ENCODE measurements around the gene PHF21A. TPM values are rescaled to one million over a fixed set of nuclear protein-coding genes. Genes with fewer than 3 reads are reported as not detected.

PHF21A gene
- total RNA-seq, 2 donors from 2014 or later, result 27.6 to 35.5 TPM

DNA sequence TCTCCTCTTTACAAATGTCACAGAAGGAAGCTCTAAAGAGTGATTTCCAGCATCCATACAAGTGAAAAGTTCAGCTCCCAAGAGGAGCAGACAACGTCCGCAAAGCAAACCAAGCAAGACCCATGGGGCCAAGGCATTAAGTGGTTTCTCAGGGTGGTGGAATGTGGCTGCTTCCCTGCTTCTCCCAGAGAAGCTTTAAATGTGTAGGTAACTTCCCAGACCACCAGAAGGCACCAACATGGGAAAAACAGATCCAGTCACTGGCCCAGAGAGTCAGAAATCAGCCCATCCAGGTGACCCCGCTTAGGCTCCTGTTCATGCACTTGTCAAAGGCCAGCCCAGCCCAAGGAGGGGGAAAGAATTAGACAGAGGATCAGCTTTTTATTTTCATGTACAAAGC is 13.3 kb upstream of the PHF21A start:
- H3K27me3 ChIP-seq, result no peaks in the 10 kb centered on the region
- no peak overlapping the region for H3K4me3 ChIP-seq
- no peak for DNase-seq (ENCODE audit: low spot score)
- H3K27ac ChIP-seq, result no peak overlapping the region
- no peaks in the 10 kb centered on the region for H3K36me3 ChIP-seq
- TF ChIP-seq, protein P1, sequence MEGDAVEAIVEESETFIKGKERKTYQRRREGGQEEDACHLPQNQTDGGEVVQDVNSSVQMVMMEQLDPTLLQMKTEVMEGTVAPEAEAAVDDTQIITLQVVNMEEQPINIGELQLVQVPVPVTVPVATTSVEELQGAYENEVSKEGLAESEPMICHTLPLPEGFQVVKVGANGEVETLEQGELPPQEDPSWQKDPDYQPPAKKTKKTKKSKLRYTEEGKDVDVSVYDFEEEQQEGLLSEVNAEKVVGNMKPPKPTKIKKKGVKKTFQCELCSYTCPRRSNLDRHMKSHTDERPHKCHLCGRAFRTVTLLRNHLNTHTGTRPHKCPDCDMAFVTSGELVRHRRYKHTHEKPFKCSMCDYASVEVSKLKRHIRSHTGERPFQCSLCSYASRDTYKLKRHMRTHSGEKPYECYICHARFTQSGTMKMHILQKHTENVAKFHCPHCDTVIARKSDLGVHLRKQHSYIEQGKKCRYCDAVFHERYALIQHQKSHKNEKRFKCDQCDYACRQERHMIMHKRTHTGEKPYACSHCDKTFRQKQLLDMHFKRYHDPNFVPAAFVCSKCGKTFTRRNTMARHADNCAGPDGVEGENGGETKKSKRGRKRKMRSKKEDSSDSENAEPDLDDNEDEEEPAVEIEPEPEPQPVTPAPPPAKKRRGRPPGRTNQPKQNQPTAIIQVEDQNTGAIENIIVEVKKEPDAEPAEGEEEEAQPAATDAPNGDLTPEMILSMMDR (IDR thresholded peaks at IDR 0.05), result no peak
- no peaks in the 10 kb centered on the region for H3K9me3 ChIP-seq
- no peaks in the 10 kb centered on the region for H3K4me1 ChIP-seq

DNA sequence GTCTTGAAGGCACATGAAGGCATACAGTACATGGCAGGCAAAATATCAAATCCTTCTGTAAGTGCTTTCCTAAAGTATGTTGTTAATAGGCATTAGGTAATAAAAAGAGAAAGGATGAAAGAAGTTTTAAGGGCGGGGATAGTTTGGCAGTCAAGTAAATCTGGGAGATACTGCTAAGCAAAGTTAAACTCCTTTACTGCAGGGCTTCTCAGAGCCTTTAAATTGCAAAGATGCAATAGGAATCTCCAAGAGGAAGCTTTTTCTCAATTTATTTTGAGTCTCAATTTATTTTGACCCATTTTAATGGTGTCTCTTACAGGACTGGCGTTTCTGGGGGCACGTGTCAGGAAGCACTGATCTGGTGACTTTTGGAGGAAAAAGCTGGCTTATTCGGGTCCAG is 12.8 kb upstream of the PHF21A start:
- Histone ChIP-seq H3K27ac (no peak overlapping the region), H3K9me3 (no peaks in the 10 kb centered on the region), H3K4me3 (no peak overlapping the region), H3K4me1 (no peaks in the 10 kb centered on the region), H3K36me3 (no peaks in the 10 kb centered on the region), H3K27me3 (no peaks in the 10 kb centered on the region)
- TF ChIP-seq, protein P1 (IDR thresholded peaks at IDR 0.05), result no peak
- DNase-seq (ENCODE audit: low spot score), result no peak

DNA sequence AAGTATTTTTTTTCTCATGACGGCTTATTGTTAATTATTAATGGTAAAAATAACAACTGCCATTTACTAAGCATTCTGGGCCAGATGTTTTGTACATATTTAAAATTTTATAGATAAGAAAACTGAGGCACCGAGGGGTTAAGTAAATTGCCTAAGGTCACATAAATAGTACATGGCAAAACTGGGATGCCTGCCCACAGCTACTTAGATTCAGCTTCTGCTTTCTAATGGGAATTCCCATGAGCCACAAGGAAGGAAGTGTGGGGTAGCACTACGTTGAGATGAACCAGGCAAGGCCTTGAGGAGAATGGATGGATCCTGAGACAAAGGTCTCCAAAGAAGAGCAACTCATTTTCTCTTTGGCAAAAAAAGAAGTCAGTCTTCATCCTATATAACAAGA is 11.9 kb upstream of the PHF21A start:
- H3K27me3 ChIP-seq, result no peaks in the 10 kb centered on the region
- no peak overlapping the region for H3K4me3 ChIP-seq
- no peaks in the 10 kb centered on the region for H3K4me1 ChIP-seq
- no peaks in the 10 kb centered on the region for H3K9me3 ChIP-seq
- no peak for DNase-seq (ENCODE audit: low spot score)
- TF ChIP-seq, protein P1 (IDR thresholded peaks at IDR 0.05), result no peak
- H3K36me3 ChIP-seq, result no peaks in the 10 kb centered on the region
- H3K27ac ChIP-seq, result no peak overlapping the region

DNA sequence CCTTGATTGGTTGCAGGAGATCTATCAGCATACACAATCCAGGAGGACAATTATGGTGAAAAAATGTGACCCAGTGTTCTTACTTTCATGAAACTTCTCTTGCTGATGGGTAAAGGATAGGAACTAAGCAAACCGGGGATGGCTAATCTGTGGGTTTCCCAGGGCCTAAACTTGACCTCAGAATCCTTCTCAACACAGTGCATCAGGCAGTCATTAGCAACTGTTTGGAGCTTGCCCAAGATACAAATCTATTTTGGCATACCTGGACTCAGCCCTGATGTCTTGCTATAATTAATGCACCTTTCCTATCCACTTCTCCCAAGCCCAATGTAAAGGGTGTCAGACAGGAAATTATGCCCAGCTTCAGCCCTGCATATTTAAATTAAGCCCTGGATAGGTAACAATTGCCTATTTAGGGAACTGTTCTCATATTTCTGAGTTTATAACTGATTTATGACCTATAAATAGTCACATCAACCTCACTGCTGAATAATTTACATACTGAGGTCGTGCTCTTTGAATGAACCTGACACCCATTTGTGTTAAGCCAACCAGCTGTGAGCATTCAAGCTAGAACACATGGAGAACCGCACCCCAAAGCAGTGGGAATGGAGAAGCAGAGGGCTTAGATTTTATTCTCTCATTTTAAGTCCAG is 9.2 kb upstream of the PHF21A start:
- H3K4me1 ChIP-seq, result peaks cover 0 to 5% of the 10 kb centered on the region in 2 donors
- H3K4me3 ChIP-seq, result no peak overlapping the region
- DNase-seq (ENCODE audit: low spot score), result no peak
- H3K27ac ChIP-seq, result no peak overlapping the region
- H3K27me3 ChIP-seq, result no peaks in the 10 kb centered on the region
- no peaks in the 10 kb centered on the region for H3K9me3 ChIP-seq
- no peaks in the 10 kb centered on the region for H3K36me3 ChIP-seq
- TF ChIP-seq, protein P1 (IDR thresholded peaks at IDR 0.05), result no peak

DNA sequence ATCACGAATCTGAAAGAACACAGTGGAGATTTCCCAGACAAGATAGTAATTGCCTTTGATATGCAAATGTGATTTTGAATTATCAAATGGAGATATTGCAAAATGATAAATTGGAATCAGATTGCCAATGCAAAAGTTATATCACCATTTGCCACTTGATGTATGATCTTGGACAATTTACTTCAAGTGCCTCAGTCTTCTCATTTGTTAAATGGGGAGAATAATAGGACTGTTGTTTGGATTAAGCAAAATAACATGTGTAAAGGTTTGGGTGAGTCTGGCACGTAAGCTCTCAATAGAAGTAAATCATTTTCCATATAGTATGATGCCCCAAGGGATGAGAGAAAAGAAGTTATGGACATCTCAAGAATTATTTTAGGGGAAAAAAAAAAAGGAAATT is 7.9 kb upstream of the PHF21A start:
- DNase-seq (ENCODE audit: low spot score), result no peak
- H3K4me3 ChIP-seq, result no peak overlapping the region
- H3K27me3 ChIP-seq, result no peaks in the 10 kb centered on the region
- H3K36me3 ChIP-seq, result no peaks in the 10 kb centered on the region
- peaks cover 0 to 5% of the 10 kb centered on the region in 2 donors for H3K4me1 ChIP-seq
- no peak overlapping the region for H3K27ac ChIP-seq
- TF ChIP-seq, protein P1 (IDR thresholded peaks at IDR 0.05), result no peak
- H3K9me3 ChIP-seq, result no peaks in the 10 kb centered on the region

DNA sequence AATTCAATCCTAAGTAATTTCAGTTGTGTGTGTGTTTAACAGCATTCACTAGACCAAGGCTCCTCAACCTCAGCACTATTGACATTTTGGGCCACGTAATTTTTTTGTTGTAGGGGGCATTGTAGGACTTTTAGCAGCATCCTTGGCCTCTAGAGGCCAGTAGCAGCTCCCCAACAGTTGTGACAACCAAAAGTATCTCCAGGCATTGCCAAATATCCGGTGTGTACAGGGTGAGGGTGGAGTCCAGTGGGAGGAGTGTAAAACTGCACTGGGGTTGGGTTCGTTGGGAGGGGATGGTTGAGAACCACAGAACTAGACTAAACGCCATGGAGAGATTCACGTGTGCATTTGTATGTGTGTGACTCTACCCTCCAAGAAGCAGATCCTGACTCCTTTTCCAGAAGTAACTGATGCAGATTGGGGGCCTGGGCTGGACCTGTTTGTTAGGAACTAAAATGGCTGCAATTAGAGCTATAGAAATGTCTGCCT is 5.9 kb upstream of the PHF21A start:
- no peak overlapping the region for H3K27ac ChIP-seq

More for the DNA sequence above, 5.9 kb upstream of the PHF21A start:
- Histone ChIP-seq H3K27me3 (no peaks in the 10 kb centered on the region), H3K36me3 (no peaks in the 10 kb centered on the region), H3K4me1 (peaks cover 0 to 11% of the 10 kb centered on the region in 2 donors), H3K4me3 (no peak overlapping the region), H3K9me3 (no peaks in the 10 kb centered on the region)
- TF ChIP-seq, protein P1 (IDR thresholded peaks at IDR 0.05), result peak in 1 of 2 donors; percentile 44
- no peak for DNase-seq (ENCODE audit: low spot score)

Measured in right atrium auricular region (tissue), 2 donors.